ENCODE data around the gene GAGE12G.
"Not testable (repeated sequence)": the region's sequence is repeated elsewhere in the genome, so short reads cannot be mapped to it uniquely, and the experiment has no call there.

DNA sequence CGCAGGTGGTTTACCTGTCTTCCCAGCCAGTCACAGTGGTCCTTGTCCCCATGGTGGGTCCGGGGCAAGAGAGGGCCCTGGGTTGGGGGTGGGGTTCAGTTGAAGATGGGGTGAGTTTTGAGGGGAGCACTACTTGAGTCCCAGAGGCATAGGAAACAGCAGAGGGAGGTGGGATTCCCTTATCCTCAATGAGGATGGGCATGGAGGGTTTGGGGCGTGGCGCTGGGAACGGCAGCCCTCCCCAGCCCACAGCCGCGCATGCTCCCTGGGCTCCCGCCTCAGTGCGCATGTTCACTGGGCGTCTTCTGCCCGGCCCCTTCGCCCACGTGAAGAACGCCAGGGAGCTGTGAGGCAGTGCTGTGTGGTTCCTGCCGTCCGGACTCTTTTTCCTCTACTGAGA, 9.4 kb downstream of the GAGE12G start, which contains the start of gene GAGE12H:
- TF ChIP-seq, protein P1, sequence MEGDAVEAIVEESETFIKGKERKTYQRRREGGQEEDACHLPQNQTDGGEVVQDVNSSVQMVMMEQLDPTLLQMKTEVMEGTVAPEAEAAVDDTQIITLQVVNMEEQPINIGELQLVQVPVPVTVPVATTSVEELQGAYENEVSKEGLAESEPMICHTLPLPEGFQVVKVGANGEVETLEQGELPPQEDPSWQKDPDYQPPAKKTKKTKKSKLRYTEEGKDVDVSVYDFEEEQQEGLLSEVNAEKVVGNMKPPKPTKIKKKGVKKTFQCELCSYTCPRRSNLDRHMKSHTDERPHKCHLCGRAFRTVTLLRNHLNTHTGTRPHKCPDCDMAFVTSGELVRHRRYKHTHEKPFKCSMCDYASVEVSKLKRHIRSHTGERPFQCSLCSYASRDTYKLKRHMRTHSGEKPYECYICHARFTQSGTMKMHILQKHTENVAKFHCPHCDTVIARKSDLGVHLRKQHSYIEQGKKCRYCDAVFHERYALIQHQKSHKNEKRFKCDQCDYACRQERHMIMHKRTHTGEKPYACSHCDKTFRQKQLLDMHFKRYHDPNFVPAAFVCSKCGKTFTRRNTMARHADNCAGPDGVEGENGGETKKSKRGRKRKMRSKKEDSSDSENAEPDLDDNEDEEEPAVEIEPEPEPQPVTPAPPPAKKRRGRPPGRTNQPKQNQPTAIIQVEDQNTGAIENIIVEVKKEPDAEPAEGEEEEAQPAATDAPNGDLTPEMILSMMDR (IDR thresholded peaks at IDR 0.05), result not testable (repeated sequence)
- TF ChIP-seq EZH2 (IDR thresholded peaks at IDR 0.05; ENCODE audit: borderline replicate concordance, insufficient read depth, low read depth, low read length, poor library complexity, severe bottlenecking), result not testable (repeated sequence)
